Mammary epithelial cell (primary cell): ENCODE data around the gene AKAP1.

Source experiments
- EZH2 ChIP-seq: IDR thresholded peaks from 2 replicates; pipeline ENCODE4 v1.6.1; 2012; ENCODE audit warnings: low read length, inconsistent platforms, borderline replicate concordance
- TF ChIP-seq, protein P1 (sequence below), 2 donors: IDR thresholded peaks in 1 of 2; conservative IDR thresholded peaks in 1 of 2; 2 replicates each; pipeline ENCODE4 v1.5.1; 2011 to 2012; ENCODE audit warnings: inconsistent platforms in 2 of 2, low read length in 2 of 2, mild to moderate bottlenecking in 2 of 2, control low read depth in 1 of 2, low read depth in 1 of 2; ENCODE audit not compliant: insufficient read depth in 1 of 2; ENCODE audit errors: extremely low read depth in 1 of 2

DNA sequence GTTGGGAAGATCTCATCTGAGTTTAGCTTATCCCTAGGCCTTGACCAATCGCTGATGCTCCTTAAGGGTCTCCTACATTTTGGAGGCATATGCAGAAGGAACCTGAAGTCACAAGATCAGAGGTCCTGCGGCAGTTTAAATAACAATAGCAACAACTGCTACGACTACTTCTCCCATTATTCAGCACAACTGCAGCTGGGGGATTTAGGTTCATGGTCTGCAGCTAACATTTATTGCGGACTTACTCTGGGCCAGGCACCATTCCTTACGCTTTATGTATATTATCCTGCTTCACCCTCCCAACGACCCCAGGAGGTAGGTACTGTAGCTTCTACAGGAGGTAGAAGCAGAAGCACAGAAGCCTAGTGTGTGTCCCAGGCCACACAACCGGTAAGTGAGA lies 59.5 kb downstream of the AKAP1 start:
- TF ChIP-seq, protein P1, sequence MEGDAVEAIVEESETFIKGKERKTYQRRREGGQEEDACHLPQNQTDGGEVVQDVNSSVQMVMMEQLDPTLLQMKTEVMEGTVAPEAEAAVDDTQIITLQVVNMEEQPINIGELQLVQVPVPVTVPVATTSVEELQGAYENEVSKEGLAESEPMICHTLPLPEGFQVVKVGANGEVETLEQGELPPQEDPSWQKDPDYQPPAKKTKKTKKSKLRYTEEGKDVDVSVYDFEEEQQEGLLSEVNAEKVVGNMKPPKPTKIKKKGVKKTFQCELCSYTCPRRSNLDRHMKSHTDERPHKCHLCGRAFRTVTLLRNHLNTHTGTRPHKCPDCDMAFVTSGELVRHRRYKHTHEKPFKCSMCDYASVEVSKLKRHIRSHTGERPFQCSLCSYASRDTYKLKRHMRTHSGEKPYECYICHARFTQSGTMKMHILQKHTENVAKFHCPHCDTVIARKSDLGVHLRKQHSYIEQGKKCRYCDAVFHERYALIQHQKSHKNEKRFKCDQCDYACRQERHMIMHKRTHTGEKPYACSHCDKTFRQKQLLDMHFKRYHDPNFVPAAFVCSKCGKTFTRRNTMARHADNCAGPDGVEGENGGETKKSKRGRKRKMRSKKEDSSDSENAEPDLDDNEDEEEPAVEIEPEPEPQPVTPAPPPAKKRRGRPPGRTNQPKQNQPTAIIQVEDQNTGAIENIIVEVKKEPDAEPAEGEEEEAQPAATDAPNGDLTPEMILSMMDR (conservative IDR thresholded peaks at IDR 0.05 in 1 of 2, IDR thresholded peaks at IDR 0.05 in 1 of 2; ENCODE audit: extremely low read depth in 1 of 2, insufficient read depth in 1 of 2, low read depth in 1 of 2, low read length in 2 of 2): no peak
- no peak for TF ChIP-seq EZH2
